ENCODE data around the gene CCDC9B.

DNA sequence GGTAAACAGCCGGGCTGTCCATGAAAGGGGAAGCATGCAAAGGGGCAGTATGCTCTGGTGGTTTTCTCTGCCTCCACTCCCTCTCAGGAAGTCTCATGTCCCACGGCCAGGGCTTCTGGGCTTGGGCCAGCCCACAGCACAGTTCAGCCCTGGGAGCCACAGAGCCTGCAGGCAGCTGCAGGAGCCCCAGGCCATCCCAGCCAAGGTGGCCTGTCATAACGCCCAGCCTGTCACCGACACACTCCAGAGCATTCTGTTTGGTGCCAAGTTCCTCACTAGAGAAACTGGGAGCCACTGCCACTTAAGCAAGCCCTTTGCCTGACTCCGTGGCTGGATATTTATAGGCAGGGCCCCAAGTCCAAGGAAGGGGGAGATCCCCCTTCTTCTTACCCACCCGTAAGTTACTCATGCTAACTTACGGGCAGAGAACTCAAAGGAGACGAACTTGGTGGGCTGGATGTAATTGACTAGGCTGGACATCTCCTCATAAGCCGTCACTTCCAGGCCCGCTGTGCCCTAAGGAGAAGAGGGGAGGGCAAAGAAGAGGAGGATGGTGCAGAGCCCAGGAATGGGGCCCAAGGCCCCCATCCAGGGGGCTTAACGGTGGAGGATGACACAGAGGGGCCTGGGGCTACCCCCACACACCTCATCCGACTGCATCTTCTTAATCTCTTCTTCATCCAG lies 44.7 kb downstream of the CCDC9B start:
- TF ChIP-seq NRF1 (IDR thresholded peaks at IDR 0.05; ENCODE audit: low read depth, low read length), result no peak
- TF ChIP-seq, protein P1, sequence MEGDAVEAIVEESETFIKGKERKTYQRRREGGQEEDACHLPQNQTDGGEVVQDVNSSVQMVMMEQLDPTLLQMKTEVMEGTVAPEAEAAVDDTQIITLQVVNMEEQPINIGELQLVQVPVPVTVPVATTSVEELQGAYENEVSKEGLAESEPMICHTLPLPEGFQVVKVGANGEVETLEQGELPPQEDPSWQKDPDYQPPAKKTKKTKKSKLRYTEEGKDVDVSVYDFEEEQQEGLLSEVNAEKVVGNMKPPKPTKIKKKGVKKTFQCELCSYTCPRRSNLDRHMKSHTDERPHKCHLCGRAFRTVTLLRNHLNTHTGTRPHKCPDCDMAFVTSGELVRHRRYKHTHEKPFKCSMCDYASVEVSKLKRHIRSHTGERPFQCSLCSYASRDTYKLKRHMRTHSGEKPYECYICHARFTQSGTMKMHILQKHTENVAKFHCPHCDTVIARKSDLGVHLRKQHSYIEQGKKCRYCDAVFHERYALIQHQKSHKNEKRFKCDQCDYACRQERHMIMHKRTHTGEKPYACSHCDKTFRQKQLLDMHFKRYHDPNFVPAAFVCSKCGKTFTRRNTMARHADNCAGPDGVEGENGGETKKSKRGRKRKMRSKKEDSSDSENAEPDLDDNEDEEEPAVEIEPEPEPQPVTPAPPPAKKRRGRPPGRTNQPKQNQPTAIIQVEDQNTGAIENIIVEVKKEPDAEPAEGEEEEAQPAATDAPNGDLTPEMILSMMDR (IDR thresholded peaks at IDR 0.05), result no peak
- TF ChIP-seq GABPA (IDR thresholded peaks at IDR 0.05; ENCODE audit: low read depth), result no peak
- TF ChIP-seq SMC3 (IDR thresholded peaks at IDR 0.05; ENCODE audit: low read depth, low read length), result no peak
- TF ChIP-seq, protein P2, sequence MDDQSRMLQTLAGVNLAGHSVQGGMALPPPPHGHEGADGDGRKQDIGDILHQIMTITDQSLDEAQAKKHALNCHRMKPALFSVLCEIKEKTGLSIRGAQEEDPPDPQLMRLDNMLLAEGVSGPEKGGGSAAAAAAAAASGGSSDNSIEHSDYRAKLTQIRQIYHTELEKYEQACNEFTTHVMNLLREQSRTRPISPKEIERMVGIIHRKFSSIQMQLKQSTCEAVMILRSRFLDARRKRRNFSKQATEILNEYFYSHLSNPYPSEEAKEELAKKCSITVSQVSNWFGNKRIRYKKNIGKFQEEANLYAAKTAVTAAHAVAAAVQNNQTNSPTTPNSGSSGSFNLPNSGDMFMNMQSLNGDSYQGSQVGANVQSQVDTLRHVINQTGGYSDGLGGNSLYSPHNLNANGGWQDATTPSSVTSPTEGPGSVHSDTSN (IDR thresholded peaks at IDR 0.05), result no peak
- no peak for TF ChIP-seq POLR2AphosphoS5 (IDR thresholded peaks at IDR 0.05; ENCODE audit: low read depth, low read length)
- TF ChIP-seq RAD21 (IDR thresholded peaks at IDR 0.05; ENCODE audit: low read length), result no peak
- no peak for TF ChIP-seq CHD2 (IDR thresholded peaks at IDR 0.05; ENCODE audit: low read length, partially characterized antibody)
- no peak for TF ChIP-seq GATA2 (CRISPR knock-in tag; IDR thresholded peaks at IDR 0.05)

Measured in SK-N-SH (cell line).